GM23248 (cell line): ENCODE results near the gene N4BP2. TPM values are rescaled to one million over a fixed set of nuclear protein-coding genes. Genes with fewer than 3 reads are reported as not detected.
"Not testable (repeated sequence)": the region's sequence is repeated elsewhere in the genome, so short reads cannot be mapped to it uniquely, and the experiment has no call there.

ENCODE experiments used
- DNase-seq: peaks from one replicate; pipeline ENCODE4 v3.0.0-alpha.2; 2015
- H2AFZ ChIP-seq: fragments of 200-600 bp; sonication (generic); 2 replicates; pipeline ENCODE4 v1.6.1; 2016; ENCODE audit warnings: antibody characterized with exemption
- H3F3A ChIP-seq: fragments of 200-600 bp; sonication (generic); 2 replicates; pipeline ENCODE4 v1.6.1; 2016; ENCODE audit warnings: mild to moderate bottlenecking, antibody characterized with exemption, mixed run types; ENCODE audit not compliant: insufficient read depth
- H3K27ac ChIP-seq: fragments of 200-600 bp; sonication (generic); 2 replicates; pipeline ENCODE4 v1.5.1; 2016; ENCODE audit warnings: mild to moderate bottlenecking
- H3K27me3 ChIP-seq: fragments of 200-600 bp; sonication (generic); replicated peaks from 2 replicates; pipeline ENCODE4 v1.6.1; 2016; ENCODE audit warnings: mild to moderate bottlenecking; ENCODE audit not compliant: insufficient read depth
- H3K36me3 ChIP-seq: fragments of 200-600 bp; sonication (generic); 2 replicates; pipeline ENCODE4 v1.6.1; 2016; ENCODE audit warnings: low read depth, mild to moderate bottlenecking
- H3K4me1 ChIP-seq: fragments of 200-600 bp; sonication (generic); 2 replicates; pipeline ENCODE4 v1.6.1; 2016; ENCODE audit warnings: mild to moderate bottlenecking; ENCODE audit not compliant: insufficient read depth
- H3K4me2 ChIP-seq: fragments of 200-600 bp; sonication (generic); one replicate; pipeline ENCODE4 v1.6.1; 2016; ENCODE audit warnings: mild to moderate bottlenecking; ENCODE audit not compliant: unreplicated experiment
- H3K4me3 ChIP-seq: fragments of 200-600 bp; sonication (generic); 2 replicates; pipeline ENCODE4 v1.5.1; 2016; ENCODE audit warnings: mild to moderate bottlenecking
- H3K79me2 ChIP-seq: fragments of 200-600 bp; sonication (generic); 2 replicates; pipeline ENCODE4 v1.6.1; 2016; ENCODE audit warnings: mild to moderate bottlenecking; ENCODE audit not compliant: insufficient read depth
- H3K9ac ChIP-seq: fragments of 200-600 bp; sonication (generic); 2 replicates; pipeline ENCODE4 v1.6.1; 2016; ENCODE audit warnings: mild to moderate bottlenecking
- H3K9me2 ChIP-seq: fragments of 200-600 bp; sonication (generic); 2 replicates; pipeline ENCODE4 v1.6.1; 2016; ENCODE audit warnings: mixed run types, mild to moderate bottlenecking, moderate library complexity; ENCODE audit not compliant: insufficient read depth
- H3K9me3 ChIP-seq: fragments of 200-600 bp; sonication (generic); one replicate; pipeline ENCODE4 v1.6.1; 2017; ENCODE audit warnings: low read depth
- H4K20me1 ChIP-seq: fragments of 200-600 bp; sonication (generic); 2 replicates; pipeline ENCODE4 v1.6.0; 2016; ENCODE audit not compliant: insufficient read depth
- EZH2 ChIP-seq: fragments of 200-600 bp; sonication (generic); IDR thresholded peaks from 2 replicates; pipeline ENCODE4 v1.6.1; 2018; ENCODE audit warnings: antibody characterized with exemption, mild to moderate bottlenecking; ENCODE audit not compliant: insufficient read depth, poor library complexity, severe bottlenecking
- EZH2phosphoT487 ChIP-seq: fragments of 200-600 bp; sonication (generic); IDR thresholded peaks from 2 replicates; pipeline ENCODE4 v1.6.1; 2018; ENCODE audit warnings: antibody characterized with exemption, moderate library complexity, mild to moderate bottlenecking, low read depth; ENCODE audit not compliant: insufficient read depth
- WGBS, 2 experiments: methylation state at CpG; one replicate each; pipeline ENCODE4 v1.1.6; 2015 to 2017; ENCODE audit warnings: low lambda C conversion rate in 2 of 2, low coverage in 1 of 2; ENCODE audit errors: missing lambda C conversion rate in 2 of 2; 5-methylcytosine and 5-hydroxymethylcytosine counted together
- in situ Hi-C: fragments of 300-500 bp; cut with MboI; formaldehyde crosslinking; loops from 2 replicates; pipeline ENCODE4 v1.15.0; 2020
- polyA plus RNA-seq: library from polyadenylated mRNA; unstranded; fragments of >200 nt; fragmentation: Nextera tagmentation; extraction: Ambion mirVana; gene quantifications from 2 replicates; pipeline ENCODE4 v1.2.1, GENCODE V29; 2016
- total RNA-seq: library from RNA; depleted of rRNA; stranded (reverse); fragments of >200 nt; shearing (Covaris generic); gene quantifications from 2 replicates; pipeline ENCODE4 v1.2.3, GENCODE V29; 2014

The N4BP2 gene
- total and polyA plus RNA-seq, 2 experiments from 2014 or later = 3.2 to 3.7 TPM

GRCh38 chr4:40099010-40099409 is 42.4 kb downstream of the N4BP2 start:
- no peak overlapping the region for H3K27ac ChIP-seq
- H3K9ac ChIP-seq = no peak overlapping the region
- H2AFZ ChIP-seq = no peak overlapping the region
- in situ Hi-C loops = no loop called here
- H3K79me2 ChIP-seq = no peaks in the 10 kb centered on the region
- DNase-seq = no peak
- WGBS, 2 experiments = 97 to 99% methylated on average over 8 of the region's 8 CpGs
- H3K27me3 ChIP-seq = no peaks in the 10 kb centered on the region
- H3K4me1 ChIP-seq = no peaks in the 10 kb centered on the region
- H3K9me2 ChIP-seq = no peaks in the 10 kb centered on the region
- H3K36me3 ChIP-seq = no peaks in the 10 kb centered on the region
- H3K9me3 ChIP-seq = no peaks in the 10 kb centered on the region
- TF ChIP-seq EZH2phosphoT487 (no peak), EZH2 (no peak)
- H3K4me3 ChIP-seq = no peak overlapping the region
- no peak overlapping the region for H3K4me2 ChIP-seq
- H4K20me1 ChIP-seq = no peaks in the 10 kb centered on the region
- H3F3A ChIP-seq = no peaks in the 10 kb centered on the region

GRCh38 chr4:40107150-40107549 is 50.5 kb downstream of the N4BP2 start:
- H3F3A ChIP-seq, H3K4me2 ChIP-seq, DNase-seq, H3K9me3 ChIP-seq, in situ Hi-C loops, H3K9ac ChIP-seq, H3K36me3 ChIP-seq, H3K4me3 ChIP-seq, H4K20me1 ChIP-seq, H3K27me3 ChIP-seq, H3K4me1 ChIP-seq, H3K9me2 ChIP-seq, H3K79me2 ChIP-seq, H2AFZ ChIP-seq, H3K27ac ChIP-seq: not testable (repeated sequence)
- 97 to 98% methylated on average over 4 of the region's 4 CpGs for WGBS, 2 experiments

GRCh38 chr4:40112027-40112792 is 55.6 kb downstream of the N4BP2 start:
- in situ Hi-C loops = no loop called here
- Histone ChIP-seq H3K36me3 (no peaks in the 10 kb centered on the region), H3K79me2 (no peaks in the 10 kb centered on the region), H3K4me1 (no peaks in the 10 kb centered on the region), H2AFZ (no peak overlapping the region), H3K4me3 (no peak overlapping the region), H3K27ac (no peak overlapping the region), H3K27me3 (no peaks in the 10 kb centered on the region), H3K9me2 (no peaks in the 10 kb centered on the region), H3K9me3 (no peaks in the 10 kb centered on the region), H3K9ac (no peak overlapping the region), H3K4me2 (no peak overlapping the region), H3F3A (no peaks in the 10 kb centered on the region), H4K20me1 (no peaks in the 10 kb centered on the region)
- DNase-seq = no peak
- 99 to 100% methylated on average over 3 of the region's 3 CpGs for whole genome bisulfite sequencing, 2 experiments
- TF ChIP-seq EZH2phosphoT487 (no peak), EZH2 (no peak)

- Histone ChIP-seq H3K79me2 (no peaks in the 10 kb centered on the region), H3K4me2 (no peak overlapping the region), H3K9ac (no peak overlapping the region), H2AFZ (no peak overlapping the region), H3K4me3 (no peak overlapping the region), H3F3A (no peaks in the 10 kb centered on the region), H3K27me3 (no peaks in the 10 kb centered on the region), H4K20me1 (no peaks in the 10 kb centered on the region), H3K4me1 (no peaks in the 10 kb centered on the region), H3K27ac (no peak overlapping the region), H3K9me2 (no peaks in the 10 kb centered on the region), H3K9me3 (no peaks in the 10 kb centered on the region), H3K36me3 (no peaks in the 10 kb centered on the region)
- in situ Hi-C loops = no loop called here
- 94 to 100% methylated on average over 1 of the region's 1 CpG for WGBS, 2 experiments
- no peak for DNase-seq
- TF ChIP-seq EZH2phosphoT487 (no peak), EZH2 (no peak)
These were observed 57.6 kb downstream of the N4BP2 start for GRCh38 chr4:40114206-40114605.

GRCh38 chr4:40118861-40119260 is 62.2 kb downstream of the N4BP2 start:
- H3K27ac ChIP-seq = no peak overlapping the region
- in situ Hi-C loops = no loop called here
- no peak overlapping the region for H3K9ac ChIP-seq
- no peaks in the 10 kb centered on the region for H3K27me3 ChIP-seq
- 41 to 54% methylated on average over 1 of the region's 1 CpG for WGBS, 2 experiments
- H3K4me1 ChIP-seq = peaks cover 11% of the 10 kb centered on the region
- no peak for DNase-seq
- no peaks in the 10 kb centered on the region for H3K9me3 ChIP-seq
- H3K9me2 ChIP-seq = no peaks in the 10 kb centered on the region
- H3K79me2 ChIP-seq = no peaks in the 10 kb centered on the region
- no peak overlapping the region for H2AFZ ChIP-seq
- H3K4me3 ChIP-seq = no peak overlapping the region
- H3K4me2 ChIP-seq = no peak overlapping the region
- H3K36me3 ChIP-seq = no peaks in the 10 kb centered on the region
- H4K20me1 ChIP-seq = no peaks in the 10 kb centered on the region
- TF ChIP-seq EZH2phosphoT487 = no peak
- TF ChIP-seq EZH2 = no peak
- peaks cover 21% of the 10 kb centered on the region for H3F3A ChIP-seq
